Mucosa of gallbladder (tissue), 1 donor: ENCODE results near the gene PRAMEF2. TPM values are rescaled to one million over a fixed set of nuclear protein-coding genes. Genes with fewer than 3 reads are reported as not detected.
"Not testable (repeated sequence)": the region's sequence is repeated elsewhere in the genome, so short reads cannot be mapped to it uniquely, and the experiment has no call there.

Experiments used
- DNase-seq: peaks from one replicate; pipeline ENCODE4 v3.0.0-alpha.2; 2020; ENCODE audit warnings: low spot score
- total RNA-seq: library from RNA; stranded (reverse); gene quantifications from one replicate; pipeline ENCODE4 v1.2.1, GENCODE V29; 2021
- donor health status: DM: no; HTN: no; CAD: no.

PRAMEF2 gene
- not detected for total RNA-seq

DNA sequence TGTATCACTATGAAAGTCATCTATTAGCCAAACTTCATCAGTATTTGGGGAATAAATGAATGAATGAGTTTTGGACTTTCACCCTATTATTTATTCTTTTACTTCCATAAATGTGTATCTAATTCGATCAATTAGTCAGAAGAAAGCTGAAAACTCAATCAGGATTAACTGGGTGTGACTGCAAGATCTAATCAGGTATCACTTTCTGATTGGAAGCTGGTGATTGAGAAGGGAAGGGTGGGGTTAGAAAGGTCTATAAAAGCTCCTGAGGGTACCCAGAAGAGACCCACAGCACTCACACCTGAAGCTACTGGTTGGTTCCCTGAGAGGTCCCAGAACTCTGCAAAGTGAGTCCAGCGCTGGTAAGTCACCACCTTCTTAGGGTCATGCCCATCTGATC is at the start of gene PRAMEF2:
TSS of gene PRAMEF2 (plus strand) at position 301 of the 400 bp plus-strand sequence. CDS start 1,924 bp downstream, outside the sequence.
- not testable (repeated sequence) for DNase-seq

DNA sequence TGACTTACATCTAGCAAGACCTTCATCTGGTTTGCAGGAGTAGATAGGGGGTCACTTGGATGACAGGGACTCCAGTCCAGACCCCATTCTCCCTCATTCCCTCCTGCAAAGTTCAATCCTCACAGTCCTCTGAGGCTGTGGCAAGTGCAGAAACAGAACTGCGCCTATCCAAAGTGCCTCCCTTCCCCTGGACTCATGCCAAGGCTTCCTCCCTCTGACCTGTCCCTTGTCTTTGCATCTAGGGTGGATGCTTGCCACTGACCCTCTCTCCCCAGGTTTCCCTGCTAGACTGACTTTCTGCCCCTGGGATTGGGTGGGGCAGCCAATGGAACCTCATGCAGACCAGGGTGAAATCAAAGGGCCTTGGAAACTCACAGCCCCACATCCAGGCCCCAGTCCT is 47.0 kb upstream of the PRAMEF2 start:
- no peak for DNase-seq

DNA sequence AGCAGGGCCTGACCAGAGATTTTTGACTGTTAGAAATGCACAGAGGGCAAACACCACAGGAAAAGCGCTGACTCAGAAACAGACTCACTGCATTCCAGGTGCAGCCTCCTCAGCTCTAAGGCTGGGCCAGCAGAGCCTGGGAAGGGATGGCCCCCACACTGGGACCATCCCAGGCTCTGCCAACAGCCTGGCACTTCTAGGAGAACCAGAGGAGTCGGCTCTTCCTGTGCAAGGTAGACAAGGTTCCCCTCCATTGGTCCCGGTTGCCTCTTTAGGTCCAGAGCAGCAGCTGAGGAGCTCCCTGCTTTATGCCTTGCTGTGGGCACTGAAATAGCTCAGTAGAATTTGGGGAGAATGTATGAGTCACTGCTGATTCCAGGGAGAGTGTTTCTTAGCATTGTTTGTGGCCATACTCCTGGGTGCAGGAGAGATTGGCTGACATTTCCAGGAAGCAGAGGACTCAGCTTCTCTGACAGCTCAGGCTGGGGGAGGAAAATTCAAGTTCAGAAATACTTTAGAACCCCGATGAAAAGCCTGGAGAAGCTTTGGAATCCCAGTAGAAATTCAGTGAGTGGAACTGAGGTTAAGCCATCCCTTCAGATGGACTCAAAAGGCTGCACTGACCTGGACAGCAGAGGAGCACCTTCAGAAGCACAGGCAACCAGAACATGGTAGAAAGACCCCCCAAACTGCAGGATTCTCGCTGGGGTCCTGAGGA is 46.0 kb upstream of the PRAMEF2 start:
- no peak for DNase-seq

DNA sequence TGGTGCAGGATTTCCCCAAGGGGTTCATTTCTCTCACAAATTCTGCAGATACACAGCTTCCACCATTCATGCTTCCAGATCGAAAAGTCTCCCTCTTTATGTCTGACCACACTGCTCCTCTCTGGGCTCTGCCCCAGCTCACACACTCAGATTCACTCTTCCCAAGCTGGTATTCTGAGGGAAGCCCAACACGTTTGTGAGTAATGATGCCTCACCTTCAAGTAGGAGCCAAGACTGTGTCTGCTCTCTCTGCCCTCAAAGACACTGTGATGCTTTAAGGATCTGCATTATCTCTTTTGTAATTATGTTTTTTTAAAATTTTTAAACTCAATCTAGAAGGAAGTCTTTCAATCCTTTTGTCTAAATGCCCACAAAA is 45.5 kb upstream of the PRAMEF2 start:
- DNase-seq, result no peak

DNA sequence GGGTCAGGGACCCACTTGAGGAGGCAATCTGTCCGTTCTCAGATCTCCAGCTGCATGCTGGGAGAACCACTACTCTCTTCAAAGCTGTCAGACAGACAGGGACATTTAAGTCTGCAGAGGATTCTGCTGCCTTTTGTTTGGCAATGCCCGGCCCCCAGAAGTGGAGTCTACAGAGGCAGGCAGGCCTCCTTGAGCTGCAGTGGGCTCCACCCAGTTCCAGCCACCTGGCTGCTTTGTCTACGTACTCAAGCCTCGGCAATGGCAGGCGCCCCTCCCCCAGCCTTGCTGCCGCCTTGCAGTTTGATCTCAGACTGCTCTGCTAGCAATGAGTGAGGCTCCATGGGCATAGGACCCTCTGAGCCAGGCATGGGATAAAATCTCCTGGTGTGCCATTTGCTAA is 37.8 kb upstream of the PRAMEF2 start:
- DNase-seq, result not testable (repeated sequence)

DNA sequence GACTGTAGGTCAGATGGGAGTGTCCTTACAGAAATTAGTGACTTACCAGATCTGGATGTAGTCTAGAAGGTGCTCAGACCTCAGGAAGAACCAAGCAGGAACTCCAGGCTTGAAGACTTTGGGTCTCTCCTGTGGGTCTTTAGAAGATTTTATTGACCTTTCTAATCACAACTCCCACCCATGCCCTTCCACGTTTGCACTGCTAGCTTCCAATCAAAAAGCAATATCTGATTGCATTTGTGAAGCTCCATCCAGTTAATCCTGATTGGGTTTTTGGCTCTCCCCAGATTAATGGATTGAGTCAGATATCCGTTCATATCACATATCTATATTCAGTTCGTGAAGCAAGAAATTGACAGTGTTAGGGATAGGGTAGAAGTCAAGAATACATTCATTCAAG is 25.6 kb upstream of the PRAMEF2 start, which contains the start of gene PRAMEF11:
TSS of gene PRAMEF11 (minus strand) at position 101 of the 400 bp plus-strand sequence. CDS start 2,621 bp downstream, outside the sequence.
- not testable (repeated sequence) for DNase-seq

DNA sequence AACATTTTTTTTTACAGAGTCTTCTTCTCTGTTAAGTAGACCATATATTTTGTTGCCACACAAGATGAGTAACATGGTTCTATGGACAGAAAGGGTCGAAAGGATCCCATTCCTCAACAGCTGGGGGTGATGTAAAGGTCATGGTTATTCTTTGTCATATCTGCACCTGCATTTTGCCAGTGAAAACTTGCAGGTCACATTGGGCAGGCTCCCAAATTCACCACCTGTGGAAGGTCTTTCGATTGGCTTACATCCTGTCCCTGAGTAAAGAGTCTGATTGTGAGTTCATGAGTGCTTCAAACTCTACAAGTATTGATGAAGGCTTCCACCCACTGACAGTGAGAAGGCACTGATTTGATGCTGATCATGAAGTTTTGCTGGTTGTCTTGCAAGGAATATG is 23.6 kb upstream of the PRAMEF2 start:
- not testable (repeated sequence) for DNase-seq

DNA sequence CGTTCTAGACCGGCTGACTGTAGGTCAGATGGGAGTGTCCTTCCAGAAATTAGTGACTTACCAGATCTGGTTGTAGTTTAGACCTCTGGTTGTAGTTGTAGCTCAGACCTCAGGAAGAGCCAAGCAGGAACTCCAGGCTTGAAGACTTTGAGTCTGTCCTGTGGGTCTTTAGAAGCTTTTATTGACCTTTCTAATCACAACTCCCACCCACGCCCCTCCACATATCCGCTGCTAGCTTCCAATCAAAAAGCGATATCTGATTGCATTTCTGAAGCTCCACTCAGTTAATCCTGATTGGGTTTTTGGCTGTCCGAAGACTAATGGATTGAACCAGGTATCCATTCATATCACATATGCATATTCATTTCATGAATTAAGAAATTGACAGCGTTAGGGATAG is 8.3 kb upstream of the PRAMEF2 start, which contains the start of gene HNRNPCL1:
TSS of gene HNRNPCL1 (minus strand) at position 101 of the 400 bp plus-strand sequence. CDS start 431 bp downstream, outside the sequence.
- DNase-seq, result not testable (repeated sequence)

GRCh38 chr1:12851779-12852178 is 5.1 kb upstream of the PRAMEF2 start:
- no peak for DNase-seq

GRCh38 chr1:12863131-12863880 is 6.4 kb downstream of the PRAMEF2 start:
- DNase-seq, result not testable (repeated sequence)

- not testable (repeated sequence) for DNase-seq
These were observed 21.6 kb downstream of the PRAMEF2 start for GRCh38 chr1:12878453-12878852.

DNA sequence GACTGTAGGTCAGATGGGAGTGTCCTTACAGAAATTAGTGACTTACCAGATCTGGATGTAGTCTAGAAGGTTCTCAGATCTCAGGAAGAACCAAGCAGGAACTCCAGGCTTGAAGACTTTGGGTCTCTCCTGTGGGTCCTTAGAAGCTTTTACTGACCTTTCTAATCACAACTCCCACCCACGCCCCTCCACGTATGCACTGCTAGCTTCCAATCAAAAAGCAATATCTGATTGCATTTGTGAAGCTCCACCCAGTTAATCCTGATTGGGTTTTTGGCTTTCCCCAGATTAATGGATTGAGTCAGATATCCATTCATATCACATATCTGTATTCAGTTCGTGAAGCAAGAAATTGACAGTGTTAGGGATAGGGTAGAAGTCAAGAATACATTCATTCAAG is 29.2 kb downstream of the PRAMEF2 start, which contains the start of gene PRAMEF4:
TSS of gene PRAMEF4 (minus strand) at position 101 of the 400 bp plus-strand sequence. CDS start 2,807 bp downstream, outside the sequence.
- DNase-seq, result not testable (repeated sequence)

- not testable (repeated sequence) for DNase-seq
These were observed 41.3 kb downstream of the PRAMEF2 start, which contains the start of gene PRAMEF10 for GRCh38 chr1:12898170-12898569. PRAMEF10 (minus strand) TSS chr1:12898270; CDS start chr1:12895847, 2,423 bp downstream.

GRCh38 chr1:12899186-12899585 is 42.3 kb downstream of the PRAMEF2 start:
- not testable (repeated sequence) for DNase-seq

DNA sequence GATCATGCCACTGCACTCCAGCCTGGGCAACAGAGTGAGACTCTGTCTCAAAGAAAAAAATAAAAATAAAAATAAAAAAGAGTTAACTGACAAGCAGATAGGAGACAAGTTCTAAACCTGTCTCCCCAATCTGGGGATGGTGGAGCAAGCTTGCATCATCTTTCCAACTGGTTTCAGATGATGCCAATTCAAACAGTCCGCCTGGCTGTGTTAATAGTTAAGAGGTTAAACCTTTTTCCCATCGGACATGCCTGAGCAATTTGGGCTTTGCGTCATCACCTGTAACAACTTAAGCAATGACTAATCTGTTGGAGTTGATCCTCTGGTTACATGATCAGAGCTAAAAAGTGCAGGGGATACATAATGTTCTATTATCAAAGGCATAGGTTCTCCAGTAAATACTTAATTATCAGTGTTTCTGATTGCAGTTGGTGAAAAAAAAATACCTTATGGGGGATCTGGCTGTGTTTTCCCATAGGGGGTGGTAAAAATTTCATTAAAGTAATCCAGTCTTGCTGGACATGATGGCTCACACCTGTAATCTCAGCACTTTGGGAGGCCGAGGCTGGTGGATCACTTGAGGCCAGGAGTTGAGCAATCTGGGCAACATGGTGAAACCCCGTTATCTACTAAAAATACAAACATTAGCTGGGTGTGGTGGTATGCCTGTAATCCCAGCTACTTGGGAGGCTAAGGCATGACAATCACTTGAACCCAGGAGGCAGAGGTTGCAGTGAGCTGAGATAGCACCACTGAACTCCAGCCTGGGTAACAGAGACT is 47.1 kb downstream of the PRAMEF2 start:
- not testable (repeated sequence) for DNase-seq

Other genes with a start within 250 kb of the PRAMEF2 start
- gene DHRS3, start 238.9 kb upstream of the PRAMEF2 start, total RNA-seq, result 168 TPM
- not detected for gene AADACL4, start 213.0 kb upstream of the PRAMEF2 start, total RNA-seq
- gene AADACL3, start 141.0 kb upstream of the PRAMEF2 start, total RNA-seq, result not detected
- not detected for gene CFAP107, start 110.9 kb upstream of the PRAMEF2 start, total RNA-seq
- gene PRAMEF12, start 83.3 kb upstream of the PRAMEF2 start, total RNA-seq, result not detected
- not detected for gene PRAMEF1, start 65.7 kb upstream of the PRAMEF2 start, total RNA-seq
- gene PRAMEF11, start 25.7 kb upstream of the PRAMEF2 start, total RNA-seq, result not detected
- not detected for gene HNRNPCL1, start 8.4 kb upstream of the PRAMEF2 start, total RNA-seq
- not detected for gene PRAMEF4, start 29.1 kb downstream of the PRAMEF2 start, total RNA-seq
- not detected for gene PRAMEF10, start 41.2 kb downstream of the PRAMEF2 start, total RNA-seq
- not detected for gene PRAMEF7, start 59.5 kb downstream of the PRAMEF2 start, total RNA-seq
- gene PRAMEF6, start 90.5 kb downstream of the PRAMEF2 start, total RNA-seq, result not detected
- gene PRAMEF27, start 199.5 kb downstream of the PRAMEF2 start, total RNA-seq, result not detected
- gene HNRNPCL3, start 203.7 kb downstream of the PRAMEF2 start, total RNA-seq, result not detected
- gene PRAMEF25, start 213.7 kb downstream of the PRAMEF2 start, total RNA-seq, result not detected